HG02981 (cell line): Measurements from ENCODE around the gene NISCH.

Source experiments
- ATAC-seq: cut with Tn5 transposase; IDR thresholded peaks from one replicate; pipeline ENCODE4 v1.9.1; 2021; ENCODE audit warnings: mild to moderate bottlenecking, moderate library complexity; ENCODE audit not compliant: unreplicated experiment

NISCH gene

GRCh38 chr3:52446631-52447511 is 8.5 kb upstream of the NISCH start:
- peak; percentile 44 for ATAC-seq

GRCh38 chr3:52447512-52448355 is 7.7 kb upstream of the NISCH start:
- ATAC-seq: no peak

GRCh38 chr3:52450489-52451236 is 4.7 kb upstream of the NISCH start:
- ATAC-seq: no peak

GRCh38 chr3:52451237-52452083 is 3.9 kb upstream of the NISCH start:
- no peak for ATAC-seq

- ATAC-seq: no peak
Measured at GRCh38 chr3:52452126-52452525, 3.3 kb upstream of the NISCH start.

- no peak for ATAC-seq
Measured at GRCh38 chr3:52452570-52453221, 2.7 kb upstream of the NISCH start.

- no peak for ATAC-seq
Measured at GRCh38 chr3:52453496-52454249, 1.7 kb upstream of the NISCH start, which contains the start of gene TNNC1. TNNC1 (minus strand) TSS chr3:52454041; CDS start chr3:52454015, 26 bp downstream.

GRCh38 chr3:52454250-52454937 is 1.0 kb upstream of the NISCH start:
- ATAC-seq: no peak

- peak; percentile 1 for ATAC-seq
Measured at GRCh38 chr3:52454938-52455282, 494 bp upstream of the NISCH start.

- no peak for ATAC-seq
Measured at GRCh38 chr3:52456169-52456799, 880 bp downstream of the NISCH start.

- no peak for ATAC-seq
Measured at GRCh38 chr3:52456800-52457183, 1.4 kb downstream of the NISCH start.

- no peak for ATAC-seq
Measured at GRCh38 chr3:52458031-52458760, 2.8 kb downstream of the NISCH start.

GRCh38 chr3:52458770-52459545 is 3.6 kb downstream of the NISCH start:
- no peak for ATAC-seq

- no peak for ATAC-seq
Measured at GRCh38 chr3:52461874-52462273, 6.5 kb downstream of the NISCH start.

- ATAC-seq: no peak
Measured at GRCh38 chr3:52463416-52463815, 8.0 kb downstream of the NISCH start.

- no peak for ATAC-seq
Measured at GRCh38 chr3:52468336-52468735, 12.9 kb downstream of the NISCH start.

- ATAC-seq: no peak
Measured at GRCh38 chr3:52469001-52469400, 13.6 kb downstream of the NISCH start.
